Common myeloid progenitor, CD34-positive (primary cell): Measurements from ENCODE around the gene ARHGAP19.
"Not testable (repeated sequence)": the region's sequence is repeated elsewhere in the genome, so short reads cannot be mapped to it uniquely, and the experiment has no call there.

Source experiments
- CTCF ChIA-PET: fragments of 350-600 bp; sonication (Branson Sonifier 250); formaldehyde crosslinking; loops from one replicate; lab custom pipeline; 2021; ENCODE audit warnings: antibody characterized with exemption; lab: Charles Lee
- POLR2A ChIA-PET: fragments of 350-600 bp; sonication (Branson Sonifier 250); formaldehyde crosslinking; loops from one replicate; lab custom pipeline; 2021; ENCODE audit warnings: antibody characterized with exemption; lab: Charles Lee
- DNase-seq, 3 donors: peaks; one replicate each; pipeline versions ENCODE4 v3.0.0 to v3.0.0-alpha.2; 2013
- H3K27ac ChIP-seq, 2 experiments: 1 replicate in 1 of 2; 2 replicates in 1 of 2; pipeline ENCODE4 v1.7.0; 2013; ENCODE audit warnings: inconsistent platforms in 2 of 2, low read length in 2 of 2, mild to moderate bottlenecking in 2 of 2, low read depth in 1 of 2, moderate library complexity in 1 of 2; ENCODE audit not compliant: severe bottlenecking in 2 of 2, insufficient read depth in 1 of 2, poor library complexity in 1 of 2
- H3K27me3 ChIP-seq, 5 experiments: replicated peaks in 2 of 5; 1 replicate in 3 of 5; 2 replicates in 2 of 5; pipeline versions ENCODE4 v1.6.1 to v1.7.0; 2013; ENCODE audit warnings: low read length in 4 of 5, mild to moderate bottlenecking in 2 of 5, moderate library complexity in 2 of 5, inconsistent platforms in 1 of 5; ENCODE audit not compliant: insufficient read depth in 5 of 5, control insufficient read depth in 4 of 5
- H3K36me3 ChIP-seq, 4 experiments: 1 replicate in 2 of 4; 2 replicates in 2 of 4; pipeline versions ENCODE4 v1.6.1 to v1.7.0; 2013; ENCODE audit warnings: low read length in 3 of 4, control low read depth in 1 of 4, mild to moderate bottlenecking in 1 of 4; ENCODE audit not compliant: control insufficient read depth in 4 of 4, insufficient read depth in 4 of 4
- H3K4me1 ChIP-seq, 4 experiments: 1 replicate in 3 of 4; 2 replicates in 1 of 4; pipeline versions ENCODE4 v1.6.1 to v1.7.1; 2013; ENCODE audit warnings: low read length in 3 of 4, mild to moderate bottlenecking in 3 of 4, control low read depth in 1 of 4, inconsistent platforms in 1 of 4, moderate library complexity in 1 of 4; ENCODE audit not compliant: control insufficient read depth in 4 of 4, insufficient read depth in 4 of 4; ENCODE audit errors: control extremely low read depth in 1 of 4
- H3K4me3 ChIP-seq, 7 experiments: 1 replicate in 4 of 7; 2 replicates in 3 of 7; pipeline versions ENCODE4 v1.5.1 to v1.7.0; 2013; ENCODE audit warnings: mild to moderate bottlenecking in 7 of 7, low read length in 6 of 7, moderate library complexity in 6 of 7, inconsistent platforms in 2 of 7, low read depth in 2 of 7, control low read depth in 1 of 7; ENCODE audit not compliant: insufficient read depth in 4 of 7, control insufficient read depth in 1 of 7; ENCODE audit errors: extremely low read depth in 1 of 7
- H3K9me3 ChIP-seq, 5 experiments: 1 replicate in 4 of 5; 2 replicates in 1 of 5; pipeline versions ENCODE4 v1.6.1 to v1.7.1; 2013; ENCODE audit warnings: low read length in 4 of 5, mild to moderate bottlenecking in 2 of 5, inconsistent platforms in 1 of 5, low read depth in 1 of 5, moderate library complexity in 1 of 5; ENCODE audit not compliant: control insufficient read depth in 4 of 5, insufficient read depth in 2 of 5; ENCODE audit errors: control extremely low read depth in 1 of 5
- WGBS: methylation state at CpG from one replicate; pipeline ENCODE4 v1.1.5; 2013; ENCODE audit not compliant: insufficient coverage; 5-methylcytosine and 5-hydroxymethylcytosine counted together

ARHGAP19 gene

DNA sequence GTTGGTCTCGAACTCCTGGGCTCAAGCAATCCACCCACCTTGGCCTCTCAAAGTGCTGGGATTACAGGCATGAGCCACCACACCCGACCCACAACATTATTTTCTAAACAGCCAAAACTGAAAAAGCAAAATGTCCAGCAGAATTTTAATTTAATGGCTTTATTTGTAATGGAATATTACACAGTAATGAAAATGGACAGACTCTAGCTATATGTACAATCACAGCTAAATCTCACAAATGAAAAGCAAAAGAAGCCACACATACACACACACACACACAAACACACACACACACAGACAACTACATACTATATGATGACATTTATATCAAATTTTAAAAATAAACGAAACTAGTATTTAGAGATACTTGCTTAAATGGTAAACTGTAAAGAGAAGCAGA lies 18.7 kb downstream of the ARHGAP19 start:
- DNase-seq = no peak
- Histone ChIP-seq H3K27ac (no peak overlapping the region), H3K36me3 (no peaks in the 10 kb centered on the region), H3K4me3 (no peak overlapping the region), H3K27me3 (no peaks in the 10 kb centered on the region), H3K4me1 (peaks cover 11 to 18% (median 14%) of the 10 kb centered on the region in 4 experiments), H3K9me3 (no peaks in the 10 kb centered on the region)
- POLR2A ChIA-PET = no interaction called here
- CTCF ChIA-PET = interaction anchor here (0.7 to 3.9 kb wide), 4 partner anchors 59 to 261 kb away, joined by 3 to 22 read pairs (median 4); no protein-coding TSS in a partner anchor
- WGBS = no CpG with 5 or more reads among the region's 3 CpGs

DNA sequence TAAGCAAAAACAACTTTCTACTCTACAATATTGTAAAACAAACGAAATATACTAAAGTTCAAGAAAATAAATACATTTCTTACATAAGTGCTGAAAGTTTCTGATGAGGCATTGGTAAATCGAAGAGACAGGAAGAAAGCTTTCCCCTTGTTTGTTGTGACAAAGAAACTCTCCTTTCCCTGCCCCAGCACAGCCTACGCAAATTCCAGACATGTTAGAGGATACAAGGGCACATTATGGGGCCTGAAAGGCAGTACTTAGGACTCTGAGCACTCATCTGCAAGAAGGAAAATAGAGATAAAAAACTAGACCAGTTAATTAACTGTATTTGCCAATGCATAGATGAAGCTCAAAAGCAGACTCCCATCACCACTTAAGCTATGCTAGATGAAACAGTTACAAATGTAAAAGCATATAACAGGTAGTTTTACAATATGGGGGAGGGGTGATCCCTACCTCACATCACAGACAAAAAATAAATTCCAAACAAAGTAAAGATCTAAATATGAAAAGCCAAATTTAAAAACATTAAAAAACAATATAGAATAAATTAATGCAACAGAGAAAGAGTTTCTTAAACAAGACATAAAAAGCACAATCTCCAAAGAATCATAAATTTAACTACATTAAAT lies 21.8 kb downstream of the ARHGAP19 start:
- H3K27ac ChIP-seq = no peak overlapping the region
- no CpG with 5 or more reads among the region's 3 CpGs for WGBS
- POLR2A ChIA-PET = no interaction called here
- H3K27me3 ChIP-seq = no peaks in the 10 kb centered on the region
- H3K9me3 ChIP-seq = peaks cover 0 to 2% (median 0%) of the 10 kb centered on the region in 5 experiments
- H3K4me1 ChIP-seq = peaks cover 0 to 5% (median 2%) of the 10 kb centered on the region in 4 experiments
- CTCF ChIA-PET = interaction anchor here (1.1 kb wide), 1 partner anchor 60 kb away, joined by 3 read pairs; no protein-coding TSS in a partner anchor
- peaks cover 0 to 2% (median 0%) of the 10 kb centered on the region in 4 experiments for H3K36me3 ChIP-seq
- H3K4me3 ChIP-seq = no peak overlapping the region
- DNase-seq = no peak

DNA sequence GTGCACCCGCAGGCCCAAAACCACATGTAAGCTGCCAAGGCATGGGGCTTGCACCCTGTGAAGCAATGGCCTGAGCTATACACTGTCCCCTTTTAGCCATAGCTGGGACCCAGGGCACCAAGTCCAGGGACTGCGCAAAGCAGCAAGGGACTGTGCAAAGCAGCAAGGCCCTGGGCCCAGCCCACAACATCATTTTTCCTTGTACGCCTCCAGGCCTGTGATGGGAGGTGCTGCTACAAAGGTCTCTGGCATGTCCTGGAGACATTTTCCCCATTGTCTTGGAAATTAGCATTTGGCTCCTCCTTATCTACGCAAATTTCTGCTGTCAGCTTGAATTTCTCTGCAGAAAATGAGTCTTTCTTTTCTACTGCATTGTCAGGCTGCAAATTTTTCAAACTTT lies 24.8 kb downstream of the ARHGAP19 start:
- ChIA-PET CTCF (interaction anchor here (0.7 to 2.0 kb wide), 3 partner anchors 11 to 84 kb away, joined by 3 to 5 read pairs (median 3); no protein-coding TSS in a partner anchor), POLR2A (no interaction called here)
- DNase-seq = no peak
- Histone ChIP-seq H3K4me1 (no peaks in the 10 kb centered on the region), H3K27me3 (no peaks in the 10 kb centered on the region), H3K27ac (no peak overlapping the region), H3K36me3 (peaks cover 0 to 17% (median 12%) of the 10 kb centered on the region in 4 experiments), H3K4me3 (no peak overlapping the region), H3K9me3 (peaks cover 0 to 2% (median 0%) of the 10 kb centered on the region in 5 experiments)
- 97% methylated on average over 4 of the region's 4 CpGs for WGBS

DNA sequence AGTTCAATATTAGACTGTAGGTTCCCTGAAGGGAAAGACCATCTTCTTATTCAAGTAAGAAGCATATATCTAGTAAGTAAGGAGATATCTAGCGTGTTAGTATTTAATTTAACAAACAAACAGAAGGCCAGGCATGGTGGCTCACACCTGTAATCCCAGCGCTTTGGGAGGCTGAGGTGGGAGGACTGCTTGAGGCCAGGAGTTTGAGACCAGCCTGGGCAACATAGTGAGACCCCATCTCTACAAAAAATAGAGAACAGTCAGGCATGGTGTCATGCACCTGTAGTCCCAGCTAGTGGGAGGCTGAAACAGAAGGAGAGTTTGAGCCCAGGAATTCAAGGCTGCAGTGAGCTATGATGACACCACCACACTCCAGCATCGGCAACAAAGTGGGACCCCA lies 27.3 kb downstream of the ARHGAP19 start:
- DNase-seq, CTCF ChIA-PET, H3K27ac ChIP-seq, H3K4me1 ChIP-seq, POLR2A ChIA-PET, H3K9me3 ChIP-seq, H3K27me3 ChIP-seq, H3K4me3 ChIP-seq: not testable (repeated sequence)
- peaks cover 0 to 17% (median 12%) of the 10 kb centered on the region in 4 experiments for H3K36me3 ChIP-seq
- 95% methylated on average over 3 of the region's 3 CpGs for WGBS

DNA sequence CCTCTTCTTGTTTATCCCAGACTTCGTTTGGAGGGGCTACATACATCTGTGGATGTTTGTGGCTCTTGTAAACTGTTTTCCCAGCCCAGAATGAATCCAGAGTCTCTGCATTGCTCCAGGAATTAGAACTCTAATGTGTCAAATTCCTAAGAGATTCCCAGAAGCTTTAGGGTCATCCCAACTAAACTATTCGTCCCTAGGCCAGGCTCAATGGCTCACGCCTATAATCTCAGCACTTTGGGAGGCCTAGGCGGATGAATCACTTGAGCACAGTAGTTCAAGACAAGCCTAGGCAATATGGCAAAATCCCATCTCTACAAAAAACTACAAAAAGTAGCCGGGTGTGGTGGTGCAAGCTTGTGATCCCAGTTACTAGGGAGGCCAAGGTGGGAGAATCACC lies 28.5 kb downstream of the ARHGAP19 start:
- ChIA-PET POLR2A (no interaction called here), CTCF (interaction anchor here (0.6 to 1.5 kb wide), 2 partner anchors 14 to 19 kb away, joined by 3 to 8 read pairs; no protein-coding TSS in a partner anchor)
- no peak overlapping the region for H3K4me3 ChIP-seq
- peaks cover 0 to 2% (median 0%) of the 10 kb centered on the region in 5 experiments for H3K9me3 ChIP-seq
- peaks cover 5 to 22% (median 15%) of the 10 kb centered on the region in 4 experiments for H3K36me3 ChIP-seq
- 100% methylated on average over 1 of the region's 5 CpGs for WGBS
- H3K27ac ChIP-seq = no peak overlapping the region
- no peak for DNase-seq
- no peaks in the 10 kb centered on the region for H3K27me3 ChIP-seq
- H3K4me1 ChIP-seq = no peaks in the 10 kb centered on the region

DNA sequence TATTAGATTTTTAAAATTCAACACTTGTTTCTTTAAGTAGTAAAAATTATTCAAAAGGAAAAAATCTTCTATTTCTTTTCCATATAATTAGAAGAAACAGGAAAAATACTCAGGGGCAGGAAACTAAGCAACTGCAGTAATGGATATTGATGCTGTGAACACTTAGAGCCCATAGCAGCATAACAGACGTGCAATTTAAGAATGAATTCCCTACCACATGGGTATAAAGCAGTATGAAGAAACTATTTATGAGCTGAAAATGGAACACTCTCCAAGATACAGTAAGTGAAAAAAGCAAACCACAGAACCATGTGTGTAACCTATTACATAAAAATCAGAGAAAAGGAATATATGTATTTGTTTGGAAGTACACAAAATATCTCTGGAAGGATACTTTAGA lies 30.8 kb downstream of the ARHGAP19 start:
- no peak overlapping the region for H3K4me3 ChIP-seq
- WGBS = no CpG with 5 or more reads among the region's 1 CpG
- H3K36me3 ChIP-seq = peaks cover 8 to 31% (median 19%) of the 10 kb centered on the region in 4 experiments
- ChIA-PET POLR2A (interaction anchor here (0.6 to 0.7 kb wide), 2 partner anchors 36 to 260 kb away, joined by 3 read pairs; no protein-coding TSS in a partner anchor), CTCF (no interaction called here)
- peaks cover 0 to 2% (median 0%) of the 10 kb centered on the region in 5 experiments for H3K9me3 ChIP-seq
- no peaks in the 10 kb centered on the region for H3K4me1 ChIP-seq
- H3K27ac ChIP-seq = no peak overlapping the region
- H3K27me3 ChIP-seq = no peaks in the 10 kb centered on the region
- no peak for DNase-seq

DNA sequence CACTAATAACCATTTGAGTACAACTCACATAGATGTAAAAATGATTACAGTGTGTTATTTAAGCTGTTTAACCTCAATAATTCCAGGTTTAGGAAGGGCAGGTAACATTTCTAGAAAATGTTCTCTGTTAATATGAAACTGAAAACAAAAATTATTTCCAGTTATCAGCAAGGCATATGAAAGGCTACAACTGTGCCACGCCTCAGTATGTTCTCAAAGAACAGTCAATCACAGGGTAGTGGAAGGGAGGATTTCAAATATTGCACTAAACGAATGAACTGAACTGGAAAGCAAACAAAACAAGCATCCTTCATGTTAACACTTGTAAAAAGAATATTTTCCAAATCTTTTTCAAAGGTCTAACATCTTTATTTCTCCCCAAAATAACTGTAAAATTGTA lies 31.3 kb downstream of the ARHGAP19 start:
- CTCF ChIA-PET = no interaction called here
- POLR2A ChIA-PET = interaction anchor here (0.6 to 0.7 kb wide), 2 partner anchors 36 to 259 kb away, joined by 3 read pairs; no protein-coding TSS in a partner anchor
- Histone ChIP-seq H3K27ac (no peak overlapping the region), H3K9me3 (no peaks in the 10 kb centered on the region), H3K36me3 (peaks cover 8 to 31% (median 22%) of the 10 kb centered on the region in 4 experiments), H3K27me3 (no peaks in the 10 kb centered on the region), H3K4me1 (no peaks in the 10 kb centered on the region), H3K4me3 (no peak overlapping the region)
- WGBS = no CpG with 5 or more reads among the region's 2 CpGs
- DNase-seq = no peak
